Measurements from ENCODE around the gene SGTB.
"Not testable (repeated sequence)": the region's sequence is repeated elsewhere in the genome, so short reads cannot be mapped to it uniquely, and the experiment has no call there.

SGTB gene

GRCh38 chr5:65721720-65722574, at the start of gene SGTB, which contains the start of gene NLN:
SGTB (minus strand) TSS chr5:65722109; CDS start chr5:65720807, 1,302 bp downstream.
NLN (plus strand) TSS chr5:65722205; CDS start chr5:65722374, 169 bp downstream.
- DNase-seq: peak; percentile 68

GRCh38 chr5:65771266-65771665, 49.4 kb upstream of the SGTB start:
- DNase-seq: no peak

GRCh38 chr5:65769539-65769938, 47.6 kb upstream of the SGTB start:
- DNase-seq: no peak

DNA sequence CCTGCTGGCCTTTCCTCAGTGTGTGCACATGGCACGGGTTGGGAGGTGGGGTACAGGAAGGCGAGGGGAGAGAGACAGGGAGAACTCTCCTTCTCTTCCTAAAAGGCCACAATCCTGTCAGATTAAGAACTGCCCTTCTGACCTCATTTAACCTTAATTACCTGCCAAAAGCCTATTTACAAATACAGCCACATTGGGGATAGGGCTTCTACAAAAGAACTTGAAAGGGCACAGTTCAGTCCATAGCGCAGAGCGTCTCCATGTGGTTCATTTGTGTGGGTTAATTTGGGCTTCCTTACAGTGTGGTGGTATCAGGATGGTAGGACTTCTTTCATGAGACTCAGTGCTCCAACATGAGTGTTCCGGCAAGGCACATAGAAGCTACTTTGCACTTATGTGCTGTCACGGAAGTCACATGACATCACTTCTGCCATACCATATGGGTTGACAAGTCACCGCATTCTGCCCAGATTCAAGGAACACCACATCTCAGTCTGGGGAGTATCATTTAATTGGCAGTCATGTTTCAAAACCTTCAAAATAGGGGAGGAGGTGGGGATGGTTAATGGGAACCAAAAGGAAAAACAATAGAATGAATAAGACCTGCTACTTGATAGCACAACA, 46.9 kb upstream of the SGTB start:
- no peak for DNase-seq

DNA sequence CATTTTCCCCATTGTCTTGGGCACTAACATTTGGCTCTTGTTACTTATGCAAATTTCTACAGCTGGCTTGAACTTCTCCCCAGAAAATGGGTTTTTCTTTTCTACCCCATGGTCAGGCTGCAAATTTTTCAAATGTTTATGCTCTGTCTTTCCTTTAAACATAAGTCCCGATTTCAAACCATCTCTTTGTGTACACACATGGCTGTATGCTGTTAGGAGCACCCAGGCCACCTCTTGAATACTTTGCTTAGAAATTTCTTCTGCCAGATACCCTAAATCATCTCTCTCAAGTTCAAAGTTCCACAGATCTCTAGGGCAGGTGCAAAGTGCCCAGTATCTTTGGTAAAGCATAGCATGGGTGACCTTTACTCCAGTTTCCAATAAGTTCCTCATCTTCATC, 45.7 kb upstream of the SGTB start:
- DNase-seq: no peak

- no peak for DNase-seq
These were observed 44.9 kb upstream of the SGTB start for GRCh38 chr5:65766781-65767180.

- DNase-seq: no peak
These were observed 44.3 kb upstream of the SGTB start for GRCh38 chr5:65766175-65766574.

- no peak for DNase-seq
These were observed 43.7 kb upstream of the SGTB start for GRCh38 chr5:65765582-65765981.

GRCh38 chr5:65762234-65762633, 40.3 kb upstream of the SGTB start:
- DNase-seq: no peak

DNA sequence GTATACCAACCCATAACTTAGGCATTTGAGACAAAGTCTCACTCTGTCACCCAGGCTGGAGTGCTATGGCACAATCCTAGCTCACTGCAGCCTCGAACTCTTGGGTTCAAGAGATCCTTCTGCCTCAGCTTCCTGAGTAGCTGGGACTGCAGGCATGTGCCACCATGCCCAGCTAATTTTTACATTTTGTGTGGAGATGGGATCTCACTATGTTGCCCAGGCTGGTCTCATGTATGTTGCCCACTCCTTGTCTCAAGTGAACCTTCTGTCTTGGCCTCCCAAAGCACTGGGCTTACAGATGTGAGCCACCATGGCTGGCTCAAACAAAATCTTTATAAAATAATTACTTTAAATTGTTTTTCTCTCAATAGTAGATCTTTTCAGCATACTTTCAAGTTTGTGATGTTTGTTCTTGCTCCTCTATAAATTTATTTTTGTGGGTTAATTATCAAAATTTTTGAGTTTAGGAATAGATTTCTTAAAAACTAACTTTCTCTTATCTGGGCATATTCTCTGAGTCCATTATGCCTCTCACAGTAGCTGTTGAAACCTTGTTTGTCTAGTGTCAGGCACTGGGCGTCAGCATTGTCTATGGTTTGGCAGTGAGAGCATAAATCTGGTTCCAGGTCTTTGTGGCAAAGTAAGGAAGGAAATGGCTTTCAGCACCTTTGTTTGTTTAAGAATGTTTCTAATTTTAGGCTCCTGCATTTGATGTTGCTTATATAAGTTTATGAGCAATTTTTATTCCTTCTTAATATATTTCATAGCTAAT, 38.8 kb upstream of the SGTB start:
- DNase-seq: no peak

GRCh38 chr5:65758546-65759144, 36.7 kb upstream of the SGTB start:
- DNase-seq: no peak

DNA sequence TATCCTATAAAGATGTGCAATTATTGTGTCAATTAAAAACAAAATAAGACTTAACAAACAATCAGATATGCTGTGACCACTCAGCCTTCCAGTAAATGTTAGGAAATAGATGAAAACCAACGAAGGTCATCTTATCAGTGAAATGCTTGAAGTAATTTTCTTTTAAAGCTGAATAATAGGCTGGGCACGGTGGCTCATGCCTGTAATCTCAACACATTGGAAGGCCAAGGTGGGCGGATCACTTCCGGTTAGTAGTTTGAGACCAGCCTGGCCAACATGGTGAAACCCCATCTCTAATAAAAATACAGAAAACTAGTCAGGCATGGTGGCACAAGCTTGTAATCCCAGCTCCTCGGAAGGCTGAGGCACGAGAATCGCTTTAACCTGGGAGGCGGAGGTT, 31.3 kb upstream of the SGTB start:
- no peak for DNase-seq

GRCh38 chr5:65750938-65751337, 29.0 kb upstream of the SGTB start:
- no peak for DNase-seq

DNA sequence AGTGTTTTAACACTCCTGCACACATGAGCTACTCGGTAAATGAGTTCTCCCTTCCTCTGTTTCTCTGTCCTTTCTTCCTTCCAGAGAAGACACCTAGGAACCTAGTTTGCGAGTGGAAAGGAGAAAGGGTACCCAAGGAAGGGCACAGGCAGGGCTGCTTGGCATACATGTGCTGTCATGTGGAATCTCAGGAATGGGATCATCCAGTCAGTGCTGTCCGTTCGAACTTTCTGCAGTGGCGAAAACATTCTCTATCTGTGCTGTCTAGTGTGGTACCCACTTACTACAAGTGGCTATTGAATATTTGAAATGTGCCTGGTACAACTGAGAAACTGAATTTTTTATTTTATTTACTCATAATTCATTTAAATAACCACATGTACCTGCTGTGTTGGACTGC, 28.0 kb upstream of the SGTB start:
- no peak for DNase-seq

GRCh38 chr5:65749221-65749844, 27.4 kb upstream of the SGTB start:
- no peak for DNase-seq

DNA sequence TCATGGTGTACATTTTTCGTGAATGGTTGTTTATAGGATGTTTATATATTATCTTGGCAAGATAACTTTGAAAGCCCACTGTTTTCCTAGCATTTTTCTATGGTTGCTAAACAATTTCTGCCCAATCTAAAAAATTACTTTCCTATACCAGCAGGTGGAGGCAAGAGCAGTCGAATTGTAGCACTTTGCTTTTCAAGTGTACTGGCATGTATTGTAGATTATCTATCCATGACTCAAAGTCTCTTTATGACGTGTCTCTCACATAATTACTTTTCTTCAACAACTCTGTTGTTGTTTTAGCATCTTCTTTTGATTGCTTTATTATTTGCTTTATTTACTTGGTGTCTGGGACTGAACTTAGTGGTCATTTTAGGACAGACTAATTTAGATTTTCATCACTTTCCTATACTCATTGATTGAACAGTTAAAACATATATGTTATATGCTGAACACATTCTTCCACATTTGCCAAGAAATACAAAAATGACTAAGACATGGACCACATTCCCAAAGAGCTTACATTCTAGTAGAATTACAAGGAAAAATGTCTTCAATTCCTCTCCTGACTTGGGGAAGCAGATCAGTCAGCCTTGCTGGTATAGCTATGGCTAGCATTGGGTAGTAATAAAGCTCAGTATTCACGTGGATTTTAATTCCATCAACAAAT, 20.8 kb upstream of the SGTB start:
- peak; percentile 3 for DNase-seq

GRCh38 chr5:65739162-65739561, 17.3 kb upstream of the SGTB start:
- DNase-seq: no peak

DNA sequence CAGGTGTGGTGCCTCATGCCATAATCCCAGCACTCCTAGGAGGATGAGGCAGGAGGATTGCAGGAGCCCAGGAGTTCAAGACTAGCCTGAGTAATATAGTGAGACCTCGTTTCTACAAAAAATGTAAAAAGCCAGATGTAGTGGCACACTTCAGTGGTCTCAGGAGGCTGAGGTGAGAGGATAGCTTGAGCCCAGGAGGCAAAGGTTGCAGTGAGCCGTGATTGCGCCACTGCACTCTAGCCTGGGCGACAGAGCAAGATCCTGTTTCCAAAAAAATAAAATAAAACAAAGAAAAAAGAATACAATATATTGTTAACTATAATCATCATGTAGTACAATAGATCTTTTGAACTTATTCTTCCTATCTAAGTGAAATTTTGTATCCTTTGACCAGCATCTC, 16.4 kb upstream of the SGTB start:
- no peak for DNase-seq

- DNase-seq: no peak
These were observed 15.9 kb upstream of the SGTB start for GRCh38 chr5:65737842-65738241.

GRCh38 chr5:65736011-65736410, 14.1 kb upstream of the SGTB start:
- no peak for DNase-seq

DNA sequence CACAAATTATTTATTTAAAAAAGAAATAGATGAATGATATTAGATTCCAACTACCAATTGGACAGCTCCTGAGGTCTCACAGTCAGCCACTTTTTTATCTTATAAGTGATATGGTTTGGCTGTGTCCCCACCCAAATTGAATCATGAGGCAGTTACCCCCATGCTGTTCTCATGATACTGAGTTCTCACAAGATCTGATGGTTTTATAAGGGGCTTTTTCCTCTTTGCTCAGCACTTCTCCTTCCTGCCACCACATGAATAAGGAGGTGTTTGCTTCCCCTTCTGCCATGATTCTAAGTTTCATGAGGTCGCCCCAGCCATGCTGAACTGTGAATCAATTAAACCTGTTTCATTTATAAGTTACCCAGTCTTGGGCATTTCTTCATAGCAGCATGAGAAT, 13.0 kb upstream of the SGTB start:
- no peak for DNase-seq

- DNase-seq: not testable (repeated sequence)
These were observed 12.4 kb upstream of the SGTB start for GRCh38 chr5:65734196-65734775.
